ENCODE measurements around the gene DSG4.

DNA sequence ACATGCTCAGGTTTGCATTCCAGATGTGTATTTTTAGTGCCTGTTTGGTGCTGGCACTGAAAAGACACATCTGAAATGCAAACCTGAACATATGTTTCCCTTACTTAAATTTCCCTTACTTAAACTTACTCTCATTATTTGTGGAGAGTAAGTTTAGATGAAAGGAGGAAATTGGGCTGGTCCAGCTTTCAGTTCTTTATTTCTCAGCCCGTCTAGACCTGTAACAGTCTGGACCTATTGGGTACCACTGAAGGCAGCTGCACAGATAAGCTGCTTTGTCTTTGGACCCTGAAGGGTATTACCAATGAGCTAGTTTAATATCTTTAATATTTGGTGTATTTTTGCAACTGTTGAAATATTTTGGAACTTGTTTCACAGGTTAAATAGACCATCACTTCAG is 54.0 kb downstream of the DSG4 start:
- TF ChIP-seq, protein P1, sequence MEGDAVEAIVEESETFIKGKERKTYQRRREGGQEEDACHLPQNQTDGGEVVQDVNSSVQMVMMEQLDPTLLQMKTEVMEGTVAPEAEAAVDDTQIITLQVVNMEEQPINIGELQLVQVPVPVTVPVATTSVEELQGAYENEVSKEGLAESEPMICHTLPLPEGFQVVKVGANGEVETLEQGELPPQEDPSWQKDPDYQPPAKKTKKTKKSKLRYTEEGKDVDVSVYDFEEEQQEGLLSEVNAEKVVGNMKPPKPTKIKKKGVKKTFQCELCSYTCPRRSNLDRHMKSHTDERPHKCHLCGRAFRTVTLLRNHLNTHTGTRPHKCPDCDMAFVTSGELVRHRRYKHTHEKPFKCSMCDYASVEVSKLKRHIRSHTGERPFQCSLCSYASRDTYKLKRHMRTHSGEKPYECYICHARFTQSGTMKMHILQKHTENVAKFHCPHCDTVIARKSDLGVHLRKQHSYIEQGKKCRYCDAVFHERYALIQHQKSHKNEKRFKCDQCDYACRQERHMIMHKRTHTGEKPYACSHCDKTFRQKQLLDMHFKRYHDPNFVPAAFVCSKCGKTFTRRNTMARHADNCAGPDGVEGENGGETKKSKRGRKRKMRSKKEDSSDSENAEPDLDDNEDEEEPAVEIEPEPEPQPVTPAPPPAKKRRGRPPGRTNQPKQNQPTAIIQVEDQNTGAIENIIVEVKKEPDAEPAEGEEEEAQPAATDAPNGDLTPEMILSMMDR (IDR thresholded peaks at IDR 0.05), result no peak
- no peak for TF ChIP-seq ZFX (IDR thresholded peaks at IDR 0.05; ENCODE audit: borderline replicate concordance)
